IMR-90 (cell line): Measurements from ENCODE around the gene CEMIP2. TPM values are rescaled to one million over a fixed set of nuclear protein-coding genes. Genes with fewer than 3 reads are reported as not detected.

Source experiments
- ATAC-seq: fragments of 200-7000 bp; cut with Tn5 transposase; 2 replicates; pipeline ENCODE4 v1.9.1; 2020; ENCODE audit warnings: low read depth, mild to moderate bottlenecking, moderate library complexity
- BruUV-seq: library from RNA; stranded (reverse); fragments of 400-500 nt; replicated peaks from 2 replicates; lab custom pipeline; 2021; lab: Mats Ljungman, UMichigan
- CTCF ChIA-PET: fragments of 300-600 bp; formaldehyde crosslinking; extraction: SDS; loops from one replicate; lab custom pipeline; 2021; ENCODE audit warnings: antibody characterized with exemption; lab: Yijun Ruan, JAX
- POLR2A ChIA-PET: fragments of 300-600 bp; sonication (Branson Sonifier 250); formaldehyde crosslinking; loops from one replicate; lab custom pipeline; 2022; ENCODE audit warnings: antibody characterized with exemption; ENCODE audit not compliant: unreplicated experiment; lab: Charles Lee
- DNase-seq: peaks from one replicate; pipeline ENCODE4 v3.0.0; 2013
- H2AFZ ChIP-seq: replicated peaks from 2 replicates; pipeline ENCODE3; 2013; ENCODE audit warnings: low read length, mild to moderate bottlenecking; ENCODE audit not compliant: poor library complexity
- H2AK5ac ChIP-seq: 2 replicates; pipeline ENCODE4 v1.6.1; 2013; ENCODE audit warnings: low read depth, low read length, inconsistent platforms
- H2AK9ac ChIP-seq: replicated peaks from 2 replicates; pipeline ENCODE3; 2013; ENCODE audit warnings: mild to moderate bottlenecking, low read depth, low read length, moderate library complexity; ENCODE audit not compliant: poor library complexity
- H2BK120ac ChIP-seq: 2 replicates; pipeline ENCODE4 v1.6.1; 2013; ENCODE audit warnings: low read depth, low read length, inconsistent platforms
- H2BK15ac ChIP-seq: 3 replicates; pipeline ENCODE4 v1.6.1; 2013; ENCODE audit warnings: low read depth, low read length, inconsistent platforms
- H2BK20ac ChIP-seq: 2 replicates; pipeline ENCODE4 v1.6.1; 2013; ENCODE audit warnings: low read depth, mild to moderate bottlenecking, inconsistent platforms, low read length, moderate library complexity
- H2BK5ac ChIP-seq: 2 replicates; pipeline ENCODE4 v1.6.1; 2013; ENCODE audit warnings: mild to moderate bottlenecking, low read depth, low read length, inconsistent platforms; ENCODE audit not compliant: poor library complexity, severe bottlenecking
- H3K14ac ChIP-seq: replicated peaks from 2 replicates; pipeline ENCODE4 v1.6.1; 2013; ENCODE audit warnings: low read depth, low read length, inconsistent platforms
- H3K18ac ChIP-seq: 2 replicates; pipeline ENCODE4 v1.6.1; 2013; ENCODE audit warnings: low read depth, low read length, control low read depth
- H3K23ac ChIP-seq: 2 replicates; pipeline ENCODE4 v1.6.1; 2013; ENCODE audit warnings: low read depth, low read length, inconsistent platforms
- H3K27ac ChIP-seq: 2 replicates; pipeline ENCODE4 v1.5.1; 2013; ENCODE audit warnings: mild to moderate bottlenecking, control low read depth, low read length; ENCODE audit not compliant: insufficient read depth
- H3K27me3 ChIP-seq: 2 replicates; pipeline ENCODE4 v1.6.1; 2013; ENCODE audit warnings: low read length; ENCODE audit not compliant: control insufficient read depth, insufficient read depth
- H3K36me3 ChIP-seq: 2 replicates; pipeline ENCODE4 v1.6.1; 2013; ENCODE audit warnings: low read length, mixed read lengths; ENCODE audit not compliant: control insufficient read depth, insufficient read depth
- H3K4ac ChIP-seq: 2 replicates; pipeline ENCODE4 v1.6.1; 2013; ENCODE audit warnings: low read depth, low read length, inconsistent platforms
- H3K4me1 ChIP-seq: 2 replicates; pipeline ENCODE4 v1.6.1; 2013; ENCODE audit warnings: low read length, mixed read lengths; ENCODE audit not compliant: control insufficient read depth, insufficient read depth
- H3K4me2 ChIP-seq: 2 replicates; pipeline ENCODE4 v1.6.1; 2013; ENCODE audit warnings: low read depth, mild to moderate bottlenecking, control low read depth, low read length, moderate library complexity
- H3K4me3 ChIP-seq: 2 replicates; pipeline ENCODE4 v1.5.1; 2013; ENCODE audit warnings: low read depth, mild to moderate bottlenecking, control low read depth, low read length, moderate library complexity; ENCODE audit not compliant: insufficient read depth
- H3K56ac ChIP-seq: 2 replicates; pipeline ENCODE4 v1.6.1; 2013; ENCODE audit warnings: low read length, inconsistent platforms; ENCODE audit not compliant: insufficient read depth; ENCODE audit errors: extremely low read depth
- H3K79me1 ChIP-seq, 2 experiments: 2 replicates each; pipeline ENCODE4 v1.6.1; 2013; ENCODE audit warnings: low read length in 2 of 2, inconsistent platforms in 1 of 2, low read depth in 1 of 2
- H3K9ac ChIP-seq: 2 replicates; pipeline ENCODE4 v1.6.1; 2013; ENCODE audit warnings: low read depth, low read length, control low read depth
- H3K9me1 ChIP-seq: 2 replicates; pipeline ENCODE4 v1.6.1; 2013; ENCODE audit warnings: low read length, inconsistent platforms; ENCODE audit not compliant: insufficient read depth
- H3K9me3 ChIP-seq: 2 replicates; pipeline ENCODE4 v1.6.1; 2013; ENCODE audit warnings: low read length; ENCODE audit not compliant: control insufficient read depth, insufficient read depth
- H4K20me1 ChIP-seq: 2 replicates; pipeline ENCODE4 v1.6.1; 2013; ENCODE audit warnings: low read length, inconsistent platforms; ENCODE audit not compliant: insufficient read depth
- H4K5ac ChIP-seq: 2 replicates; pipeline ENCODE4 v1.6.1; 2013; ENCODE audit warnings: mild to moderate bottlenecking, low read depth, low read length, control low read depth
- H4K8ac ChIP-seq, 2 experiments: 2 replicates each; pipeline ENCODE4 v1.6.1; 2013; ENCODE audit warnings: low read depth in 2 of 2, low read length in 2 of 2, control low read depth in 1 of 2, inconsistent platforms in 1 of 2
- H4K91ac ChIP-seq: 2 replicates; pipeline ENCODE4 v1.6.1; 2013; ENCODE audit warnings: low read depth, low read length, inconsistent platforms; ENCODE audit not compliant: insufficient read depth
- BHLHE40 ChIP-seq: fragments of 150-350 bp; IDR thresholded peaks from 2 replicates; pipeline ENCODE4 v1.6.1; 2016; ENCODE audit warnings: mild to moderate bottlenecking, low read depth, low read length
- CEBPB ChIP-seq: IDR thresholded peaks from 2 replicates; pipeline ENCODE4 v1.6.1; 2012; ENCODE audit warnings: low read depth, low read length, improper control_type of control experiment
- CHD1 ChIP-seq: IDR thresholded peaks from 2 replicates; pipeline ENCODE4 v1.6.1; 2012; ENCODE audit warnings: low read depth, low read length, improper control_type of control experiment
- CTCF ChIP-seq: conservative IDR thresholded peaks from 2 replicates; pipeline ENCODE4 v1.5.1; 2012; ENCODE audit warnings: mild to moderate bottlenecking, low read depth, low read length, improper control_type of control experiment
- ELK1 ChIP-seq: fragments of 150-350 bp; IDR thresholded peaks from 2 replicates; pipeline ENCODE4 v1.6.1; 2016; ENCODE audit warnings: low read depth, mild to moderate bottlenecking, low read length, moderate library complexity, borderline replicate concordance
- FOS ChIP-seq: fragments of 150-350 bp; IDR thresholded peaks from 2 replicates; pipeline ENCODE4 v1.6.1; 2016; ENCODE audit warnings: low read depth, low read length
- MAFK ChIP-seq: IDR thresholded peaks from 2 replicates; pipeline ENCODE4 v1.6.1; 2012; ENCODE audit warnings: low read depth, low read length, improper control_type of control experiment
- MAZ ChIP-seq: IDR thresholded peaks from 2 replicates; pipeline ENCODE4 v1.6.1; 2012; ENCODE audit warnings: low read depth, mild to moderate bottlenecking, low read length, improper control_type of control experiment, moderate library complexity, borderline replicate concordance
- MXI1 ChIP-seq: IDR thresholded peaks from 2 replicates; pipeline ENCODE4 v1.6.1; 2012; ENCODE audit warnings: low read depth, mild to moderate bottlenecking, low read length, moderate library complexity, borderline replicate concordance
- NFE2L2 ChIP-seq: fragments of 150-350 bp; IDR thresholded peaks from 2 replicates; pipeline ENCODE4 v1.6.1; 2016; ENCODE audit warnings: low read depth, mild to moderate bottlenecking, low read length
- RAD21 ChIP-seq: IDR thresholded peaks from 2 replicates; pipeline ENCODE4 v1.6.1; 2012; ENCODE audit warnings: low read length, improper control_type of control experiment
- RCOR1 ChIP-seq: IDR thresholded peaks from 2 replicates; pipeline ENCODE4 v1.6.1; 2012; ENCODE audit warnings: mild to moderate bottlenecking, low read length, improper control_type of control experiment; ENCODE audit not compliant: insufficient replicate concordance
- RFX5 ChIP-seq: IDR thresholded peaks from 2 replicates; pipeline ENCODE4 v1.8.0; 2012; ENCODE audit warnings: low read depth, mild to moderate bottlenecking, low read length, moderate library complexity
- SMC3 ChIP-seq: fragments of 150-350 bp; IDR thresholded peaks from 2 replicates; pipeline ENCODE4 v1.6.1; 2016; ENCODE audit warnings: low read depth, mild to moderate bottlenecking, antibody characterized with exemption, low read length, moderate library complexity
- USF2 ChIP-seq: fragments of 150-350 bp; IDR thresholded peaks from 2 replicates; pipeline ENCODE4 v1.6.1; 2017; ENCODE audit warnings: mild to moderate bottlenecking, antibody characterized with exemption, low read length, low read depth
- WGBS, 2 experiments: methylation state at CpG; one replicate each; pipeline versions ENCODE4 v1.1.5 to v1.1.7; 2013; ENCODE audit warnings: missing lambda C conversion rate in 2 of 2; ENCODE audit not compliant: insufficient read length in 1 of 2; ENCODE audit errors: extremely low coverage in 2 of 2; 5-methylcytosine and 5-hydroxymethylcytosine counted together
- dilution Hi-C: fragments of 300-500 bp; cut with HindIII; formaldehyde crosslinking; loops from one replicate; pipeline ENCODE4 v1.14.3; 2018; ENCODE audit warnings: low sequenced_read_pairs; ENCODE audit not compliant: unreplicated experiment
- in situ Hi-C: fragments of 300-500 bp; cut with MboI; formaldehyde crosslinking; loops from 3 replicates; pipeline ENCODE4 v1.14.3; 2019; ENCODE audit warnings: low sequenced_read_pairs, inconsistent platforms, mixed read lengths
- intact Hi-C: fragments of 100-400 bp; cut with micrococcal nuclease; formaldehyde crosslinking; loops from 2 replicates; pipeline ENCODE4 v1.10.0; 2022
- polyA plus RNA-seq, 3 experiments: library from polyadenylated mRNA; depleted of rRNA; stranded (reverse); fragments of >200 nt; gene quantifications; 2 replicates each; pipeline ENCODE4 v1.2.3, GENCODE V29; 2012; ENCODE audit warnings: low replicate concordance in 1 of 3
- total RNA-seq: library from RNA; depleted of rRNA; stranded (reverse); fragments of >200 nt; gene quantifications from 2 replicates; pipeline ENCODE4 v1.2.3, GENCODE V29; 2012

CEMIP2 gene
- total and polyA plus RNA-seq, 2 of the 4 experiments (the other 2 are of a cell fraction), result 65.2 to 67.4 TPM

GRCh38 chr9:71801826-71802225, 33.5 kb upstream of the CEMIP2 start:
- ChIA-PET POLR2A (no interaction called here), CTCF (no interaction called here)
- Histone ChIP-seq H3K9me1 (no peaks in the 10 kb centered on the region), H3K4me1 (no peaks in the 10 kb centered on the region), H3K23ac (no peak overlapping the region), H3K4ac (no peak overlapping the region), H2BK120ac (no peak overlapping the region), H3K56ac (no peak overlapping the region), H2AFZ (no peak overlapping the region), H3K18ac (no peak overlapping the region), H3K14ac (no peak overlapping the region), H3K4me2 (no peak overlapping the region), H2AK9ac (no peak overlapping the region), H3K4me3 (no peak overlapping the region), H2BK20ac (no peak overlapping the region), H3K27me3 (peaks cover 2% of the 10 kb centered on the region; the same call in 1 of the 2 replicates), H3K27ac (no peak overlapping the region), H4K91ac (no peak overlapping the region), H3K9me3 (no peaks in the 10 kb centered on the region), H2AK5ac (no peak overlapping the region), H3K36me3 (no peaks in the 10 kb centered on the region), H4K5ac (no peak overlapping the region), H4K8ac (no peak overlapping the region), H2BK15ac (no peak overlapping the region), H3K79me1 (no peaks in the 10 kb centered on the region), H2BK5ac (no peak overlapping the region), H3K9ac (no peak overlapping the region), H4K20me1 (no peaks in the 10 kb centered on the region)
- dilution Hi-C loops, result no loop called here
- in situ Hi-C loops, result loop anchor here (5.0 to 25.0 kb wide), 3 partner anchors 225 to 515 kb away; no protein-coding TSS in a partner anchor
- ATAC-seq, result no peak
- TF ChIP-seq CTCF (no peak), CHD1 (no peak), BHLHE40 (no peak), MAFK (no peak), MAZ (no peak), NFE2L2 (no peak), RAD21 (no peak), ELK1 (no peak), RFX5 (no peak), SMC3 (no peak), CEBPB (no peak), MXI1 (no peak), RCOR1 (no peak), USF2 (no peak), FOS (no peak)
- intact Hi-C loops, result no loop called here
- no TSS peak for BruUV-seq
- no CpG with 5 or more reads among the region's 3 CpGs for WGBS, 2 experiments
- DNase-seq, result no peak
